ENCODE data around the gene DERL2.

DNA sequence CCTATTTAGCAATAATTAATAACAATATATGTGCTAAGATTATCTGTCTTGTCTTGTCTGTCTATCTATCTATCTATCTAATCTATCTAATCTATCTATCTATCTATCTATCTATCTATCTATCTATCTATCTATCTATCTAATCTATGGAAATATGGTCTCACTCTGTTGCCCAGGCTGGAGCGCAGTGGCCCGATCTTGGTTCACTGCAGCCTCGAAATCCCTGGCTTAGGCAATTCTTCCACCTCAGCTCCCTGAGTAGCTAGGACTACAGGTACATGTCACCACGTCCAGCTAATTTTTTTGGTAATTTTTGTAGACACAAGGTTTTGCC lies 45.1 kb upstream of the DERL2 start:
- TF ChIP-seq, protein P1, sequence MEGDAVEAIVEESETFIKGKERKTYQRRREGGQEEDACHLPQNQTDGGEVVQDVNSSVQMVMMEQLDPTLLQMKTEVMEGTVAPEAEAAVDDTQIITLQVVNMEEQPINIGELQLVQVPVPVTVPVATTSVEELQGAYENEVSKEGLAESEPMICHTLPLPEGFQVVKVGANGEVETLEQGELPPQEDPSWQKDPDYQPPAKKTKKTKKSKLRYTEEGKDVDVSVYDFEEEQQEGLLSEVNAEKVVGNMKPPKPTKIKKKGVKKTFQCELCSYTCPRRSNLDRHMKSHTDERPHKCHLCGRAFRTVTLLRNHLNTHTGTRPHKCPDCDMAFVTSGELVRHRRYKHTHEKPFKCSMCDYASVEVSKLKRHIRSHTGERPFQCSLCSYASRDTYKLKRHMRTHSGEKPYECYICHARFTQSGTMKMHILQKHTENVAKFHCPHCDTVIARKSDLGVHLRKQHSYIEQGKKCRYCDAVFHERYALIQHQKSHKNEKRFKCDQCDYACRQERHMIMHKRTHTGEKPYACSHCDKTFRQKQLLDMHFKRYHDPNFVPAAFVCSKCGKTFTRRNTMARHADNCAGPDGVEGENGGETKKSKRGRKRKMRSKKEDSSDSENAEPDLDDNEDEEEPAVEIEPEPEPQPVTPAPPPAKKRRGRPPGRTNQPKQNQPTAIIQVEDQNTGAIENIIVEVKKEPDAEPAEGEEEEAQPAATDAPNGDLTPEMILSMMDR (IDR thresholded peaks at IDR 0.05) = no peak
- TF ChIP-seq POLR2A (IDR thresholded peaks at IDR 0.05) = no peak
- no peak for TF ChIP-seq POLR2AphosphoS5 (IDR thresholded peaks at IDR 0.05)
- no peak for TF ChIP-seq EP300 (IDR thresholded peaks at IDR 0.05)
